Peyer's patch (tissue), 4 donors: ENCODE data around the gene DNASE1L2. TPM values are rescaled to one million over a fixed set of nuclear protein-coding genes. Genes with fewer than 3 reads are reported as not detected.

Source experiments
- DNase-seq, 3 donors: peaks; one replicate each; pipeline ENCODE4 v3.0.0-alpha.2; 2017 to 2019
- H3K27ac ChIP-seq, 4 donors: fragments of 200-600 bp; sonication (generic); one replicate each; pipeline ENCODE4 v1.5.1; 2016 to 2019
- H3K27me3 ChIP-seq, 2 donors: fragments of 200-600 bp; sonication (generic); one replicate each; pipeline ENCODE4 v1.5.1; 2019
- H3K36me3 ChIP-seq, 3 donors: fragments of 200-600 bp; sonication (generic); one replicate each; pipeline ENCODE4 v1.5.1; 2016 to 2019
- H3K4me1 ChIP-seq, 4 donors: fragments of 200-600 bp; sonication (generic); one replicate each; pipeline ENCODE4 v1.5.1; 2016 to 2019
- H3K4me3 ChIP-seq, 4 donors: fragments of 200-600 bp; sonication (generic); 1 replicate in 3 of 4; 2 replicates in 1 of 4; pipeline ENCODE4 v1.5.1; 2016 to 2019; ENCODE audit warnings: mild to moderate bottlenecking in 1 of 4
- H3K9me3 ChIP-seq, 4 donors: fragments of 200-600 bp; sonication (generic); one replicate each; pipeline ENCODE4 v1.5.1; 2016 to 2019; ENCODE audit warnings: mild to moderate bottlenecking in 1 of 4
- CTCF ChIP-seq, 6 experiments: fragments of 450-650 bp in 4 of 6; fragments of 200-600 bp in 2 of 6; sonication (generic) in 1 of 6; IDR thresholded peaks; one replicate each; pipeline ENCODE4 v1.5.1; 2017 to 2019; ENCODE audit warnings: antibody characterized with exemption in 6 of 6, mild to moderate bottlenecking in 3 of 6, moderate library complexity in 1 of 6
- POLR2A ChIP-seq, 2 donors: fragments of 450-650 bp; IDR thresholded peaks; one replicate each; pipeline ENCODE4 v1.5.1; 2017; ENCODE audit warnings: antibody characterized with exemption in 2 of 2, mild to moderate bottlenecking in 2 of 2, moderate library complexity in 2 of 2
- total RNA-seq, 4 donors: library from RNA; depleted of rRNA; stranded (reverse); fragments of >200 nt; gene quantifications; one replicate each; pipeline ENCODE4 v1.1.0, GENCODE V29; 2016

The DNASE1L2 gene
- total RNA-seq, 4 donors from 2014 or later, result 2.0 to 2.8 (median 2.5) TPM; not detected in 1

- peaks cover 0 to 27% of the 10 kb centered on the region in 2 donors for H3K27me3 ChIP-seq
- no peak for DNase-seq
Measured at GRCh38 chr16:2195322-2196161, 40.7 kb upstream of the DNASE1L2 start.

GRCh38 chr16:2196162-2196980 is 39.9 kb upstream of the DNASE1L2 start, which contains the start of gene CASKIN1:
TSS of gene CASKIN1 (minus strand) at chr16:2196605. CDS start at chr16:2196432, 173 bp downstream.
- no peaks in the 10 kb centered on the region for H3K9me3 ChIP-seq
- H3K36me3 ChIP-seq, result no peaks in the 10 kb centered on the region
- H3K4me1 ChIP-seq, result peaks cover 0 to 19% (median 13%) of the 10 kb centered on the region in 4 donors
- TF ChIP-seq CTCF (IDR thresholded peaks at IDR 0.05) (no peak), POLR2A (IDR thresholded peaks at IDR 0.05) (no peak)
- H3K4me3 ChIP-seq, result peak within 1 kb of the TSS in 3 of 4 donors; percentile 49 to 64 (median 55)
- no peak within 1 kb of the TSS for H3K27ac ChIP-seq
- DNase-seq, result no peak
- peaks cover 0 to 27% of the 10 kb centered on the region in 2 donors for H3K27me3 ChIP-seq

More at GRCh38 chr16:2195322-2196161, 40.7 kb upstream of the DNASE1L2 start:
- H3K4me3 ChIP-seq, result peak overlapping the region in 3 of 4 donors; percentile 49 to 64 (median 55)
- H3K27ac ChIP-seq, result no peak overlapping the region
- H3K4me1 ChIP-seq, result peaks cover 0 to 19% (median 13%) of the 10 kb centered on the region in 4 donors
- no peaks in the 10 kb centered on the region for H3K36me3 ChIP-seq
- no peaks in the 10 kb centered on the region for H3K9me3 ChIP-seq
- TF ChIP-seq CTCF (IDR thresholded peaks at IDR 0.05) (no peak), POLR2A (IDR thresholded peaks at IDR 0.05) (no peak)

- DNase-seq, result no peak
- no peaks in the 10 kb centered on the region for H3K36me3 ChIP-seq
- TF ChIP-seq POLR2A (IDR thresholded peaks at IDR 0.05) (no peak), CTCF (IDR thresholded peaks at IDR 0.05) (no peak)
- H3K4me1 ChIP-seq, result peaks cover 0 to 19% (median 13%) of the 10 kb centered on the region in 4 donors
- H3K4me3 ChIP-seq, result peak overlapping the region in 3 of 4 donors; percentile 35 to 64 (median 55)
- no peaks in the 10 kb centered on the region for H3K9me3 ChIP-seq
- H3K27me3 ChIP-seq, result peaks cover 0 to 27% of the 10 kb centered on the region in 2 donors
- H3K27ac ChIP-seq, result no peak overlapping the region
Measured at GRCh38 chr16:2196981-2197511, 39.2 kb upstream of the DNASE1L2 start.

- H3K36me3 ChIP-seq, result no peaks in the 10 kb centered on the region
- peaks cover 0 to 19% (median 13%) of the 10 kb centered on the region in 4 donors for H3K4me1 ChIP-seq
- no peak overlapping the region for H3K27ac ChIP-seq
- no peak for DNase-seq
- no peaks in the 10 kb centered on the region for H3K9me3 ChIP-seq
- peaks cover 0 to 27% of the 10 kb centered on the region in 2 donors for H3K27me3 ChIP-seq
- H3K4me3 ChIP-seq, result no peak overlapping the region
- TF ChIP-seq CTCF (IDR thresholded peaks at IDR 0.05) (no peak), POLR2A (IDR thresholded peaks at IDR 0.05) (no peak)
Measured at GRCh38 chr16:2197765-2198164, 38.5 kb upstream of the DNASE1L2 start.

GRCh38 chr16:2198283-2198682 is 38.0 kb upstream of the DNASE1L2 start:
- no peak for DNase-seq
- H3K9me3 ChIP-seq, result no peaks in the 10 kb centered on the region
- H3K36me3 ChIP-seq, result no peaks in the 10 kb centered on the region
- peaks cover 0 to 19% (median 13%) of the 10 kb centered on the region in 4 donors for H3K4me1 ChIP-seq
- H3K4me3 ChIP-seq, result no peak overlapping the region
- no peak overlapping the region for H3K27ac ChIP-seq
- no peak for TF ChIP-seq POLR2A (IDR thresholded peaks at IDR 0.05)
- TF ChIP-seq CTCF (IDR thresholded peaks at IDR 0.05), result no peak
- H3K27me3 ChIP-seq, result peaks cover 0 to 27% of the 10 kb centered on the region in 2 donors
